Measurements from ENCODE around the gene CLC.
"Not testable (repeated sequence)": the region's sequence is repeated elsewhere in the genome, so short reads cannot be mapped to it uniquely, and the experiment has no call there.

The CLC gene

GRCh38 chr19:39737891-39738290, at the start of gene CLC:
Gene CLC, minus strand, starts transcription at chr19:39738029. Its CDS starts 77 bp downstream, at chr19:39737952.
- no peak for DNase-seq

DNA sequence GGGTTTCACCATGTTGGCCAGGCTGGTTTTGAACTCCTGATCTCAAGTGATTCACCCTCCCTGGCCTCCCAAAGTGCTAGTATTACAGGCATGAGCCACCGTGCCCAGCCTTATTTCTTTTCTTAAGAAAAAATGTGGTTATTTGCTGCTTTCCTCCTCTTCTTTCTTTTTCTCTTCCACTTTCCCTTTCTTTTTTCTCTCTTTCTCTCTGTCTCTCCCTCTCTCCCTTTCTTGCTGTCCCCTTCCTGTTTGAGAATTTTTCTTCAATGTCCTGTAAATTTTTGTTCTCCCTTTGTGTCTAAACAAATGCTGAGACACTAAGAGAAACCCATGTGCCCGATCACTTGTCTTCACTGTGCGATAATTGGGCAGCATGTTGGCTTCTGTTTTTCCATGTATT, 43.1 kb upstream of the CLC start:
- DNase-seq = no peak

- no peak for DNase-seq
Observed at GRCh38 chr19:39778763-39779162, 40.9 kb upstream of the CLC start, which contains the start of gene LEUTX. Gene LEUTX, plus strand, starts transcription at chr19:39778854. Its CDS starts 67 bp downstream, at chr19:39778921.

- DNase-seq = no peak
Observed at GRCh38 chr19:39768786-39769185, 31.0 kb upstream of the CLC start.

GRCh38 chr19:39768334-39768733, 30.5 kb upstream of the CLC start:
- DNase-seq = no peak

- peak in 1 of 4 experiments; percentile 13 for DNase-seq
Observed at GRCh38 chr19:39765091-39766076, 27.6 kb upstream of the CLC start.

DNA sequence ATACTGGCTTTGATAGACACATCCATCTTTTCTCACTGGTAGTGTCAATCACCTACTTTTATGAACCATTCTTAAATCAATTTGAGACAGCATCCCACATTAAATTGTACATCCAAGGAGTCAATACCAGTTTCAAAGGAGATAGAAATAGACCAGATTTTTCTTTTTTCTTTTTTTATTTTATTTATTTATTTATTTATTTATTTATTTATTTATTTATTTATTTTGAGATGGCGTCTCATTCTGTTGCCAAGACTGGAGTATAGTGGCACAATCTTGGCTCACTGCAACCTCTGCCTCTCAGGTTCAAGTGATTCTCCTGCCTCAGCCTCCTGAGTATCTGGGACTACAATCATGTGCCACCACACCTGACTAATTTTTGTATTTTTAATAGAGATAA, 24.0 kb upstream of the CLC start:
- not testable (repeated sequence) for DNase-seq

- DNase-seq = no peak
Observed at GRCh38 chr19:39759457-39760184, 21.8 kb upstream of the CLC start.

- no peak for DNase-seq
Observed at GRCh38 chr19:39754971-39755370, 17.1 kb upstream of the CLC start.

- DNase-seq = no peak
Observed at GRCh38 chr19:39754544-39754943, 16.7 kb upstream of the CLC start.

DNA sequence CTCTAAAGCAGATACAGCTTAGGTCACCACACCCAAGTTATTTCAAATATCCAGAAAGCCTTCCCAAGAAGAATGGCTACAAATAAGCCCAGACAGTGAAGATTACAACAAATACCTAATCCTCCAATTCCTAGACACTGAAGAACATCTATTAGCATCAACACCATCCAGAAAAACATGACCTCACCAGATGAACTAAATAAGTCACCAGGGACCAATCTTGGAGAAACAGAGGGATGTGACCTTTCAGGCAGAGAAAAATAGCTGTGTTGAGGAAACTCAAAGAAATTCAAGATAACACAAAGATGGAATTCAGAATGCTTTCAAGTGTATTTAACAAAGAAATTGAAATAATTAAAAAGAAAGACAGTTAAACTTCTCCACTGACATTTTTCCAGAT, 15.0 kb upstream of the CLC start:
- DNase-seq = no peak

GRCh38 chr19:39752390-39752789, 14.6 kb upstream of the CLC start:
- DNase-seq = no peak

DNA sequence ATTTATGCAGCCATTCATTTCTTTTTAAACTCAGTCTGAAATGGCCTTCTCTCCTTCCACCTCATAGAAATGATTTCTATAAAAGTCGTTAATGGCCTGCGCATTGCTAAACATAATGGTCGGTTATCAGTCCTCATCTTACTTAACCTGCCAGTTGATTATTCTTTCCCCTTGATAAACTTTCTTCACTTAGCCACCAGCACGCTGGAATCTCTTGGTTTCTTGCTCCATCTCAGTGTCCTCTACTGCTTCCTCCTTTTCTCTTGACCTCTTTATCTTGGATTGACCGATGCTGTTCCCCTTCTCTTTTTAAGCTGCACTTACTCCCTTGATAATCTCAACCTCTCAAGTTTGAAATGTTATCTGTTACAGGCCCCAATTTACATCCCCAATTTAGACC, 12.2 kb upstream of the CLC start:
- no peak for DNase-seq

DNA sequence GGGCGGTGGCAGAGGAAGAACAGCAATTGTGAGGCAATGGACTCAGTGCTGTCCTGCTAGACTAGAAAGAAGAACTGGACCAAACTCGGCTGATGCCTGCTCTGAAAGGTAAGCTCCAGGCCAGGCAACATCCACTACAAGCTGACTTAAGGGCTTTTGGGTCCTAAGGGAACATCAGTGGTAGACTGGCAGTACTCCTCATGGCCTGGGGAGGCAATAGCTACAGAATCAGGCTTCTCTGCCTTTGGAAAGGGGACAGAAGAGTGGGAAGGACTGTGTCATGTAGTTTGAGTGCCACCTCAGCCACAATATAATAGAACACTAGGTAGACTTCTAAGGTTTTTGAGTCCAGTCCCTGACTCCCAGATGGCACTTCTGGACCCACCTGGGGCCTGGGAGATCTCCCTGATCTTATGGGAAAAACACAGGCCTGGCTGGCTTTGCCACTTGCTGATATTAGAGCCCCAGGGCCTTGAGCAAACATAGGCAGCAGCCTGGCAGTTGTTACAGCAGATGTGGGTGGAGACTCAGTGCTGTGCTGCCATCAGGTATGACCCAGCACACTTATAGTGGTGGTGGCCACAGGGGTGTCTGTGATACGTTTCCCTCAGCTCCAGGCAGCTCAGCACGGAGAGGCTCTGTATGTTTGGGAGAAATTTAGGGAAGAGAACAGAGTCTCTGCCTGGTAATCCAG, 9.2 kb upstream of the CLC start:
- DNase-seq = no peak

- no peak for DNase-seq
Observed at GRCh38 chr19:39745643-39746042, 7.8 kb upstream of the CLC start.

- no peak for DNase-seq
Observed at GRCh38 chr19:39740395-39740794, 2.6 kb upstream of the CLC start.

DNA sequence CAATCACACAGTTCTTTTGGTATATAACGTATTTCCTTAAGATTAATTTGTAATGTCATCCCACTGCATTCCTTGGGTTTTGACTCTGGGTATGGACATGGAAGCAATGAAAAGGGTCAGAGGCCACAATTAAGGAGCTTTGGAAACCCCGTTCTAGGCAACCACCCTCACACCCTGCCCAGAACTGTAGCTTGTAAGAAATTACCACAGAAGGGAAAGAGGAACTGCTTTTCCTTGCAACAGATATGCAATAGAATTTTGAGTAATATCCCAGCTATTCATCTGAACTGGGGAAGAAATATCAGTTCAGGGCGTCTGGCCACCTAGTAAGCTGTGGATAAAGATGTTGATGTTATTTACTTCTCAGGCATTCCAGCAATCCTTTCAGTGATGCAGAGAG, 985 bp upstream of the CLC start:
- no peak for DNase-seq

GRCh38 chr19:39737351-39737750, 478 bp downstream of the CLC start:
- DNase-seq = no peak

DNA sequence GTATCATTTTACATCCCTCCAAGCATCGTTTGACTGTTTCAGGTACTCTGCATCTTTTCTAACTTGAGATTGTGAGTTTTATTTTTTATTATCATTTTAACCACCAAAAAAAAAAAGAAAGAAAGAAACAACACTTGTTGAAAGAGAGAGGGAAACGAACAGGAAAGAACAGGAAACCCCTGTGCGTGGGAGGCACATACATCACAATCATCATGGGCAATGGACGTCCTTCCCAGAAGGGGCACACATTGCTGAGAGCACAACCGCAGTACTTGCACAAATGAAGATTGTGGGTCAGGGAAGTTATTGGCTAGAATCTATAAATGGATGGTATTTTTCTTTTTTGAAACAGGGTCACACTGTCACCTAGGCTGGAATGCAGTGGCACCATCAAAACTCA, 1.7 kb downstream of the CLC start:
- DNase-seq = no peak

GRCh38 chr19:39735688-39736087, 2.1 kb downstream of the CLC start:
- no peak for DNase-seq

GRCh38 chr19:39733841-39734240, 4.0 kb downstream of the CLC start:
- no peak for DNase-seq

DNA sequence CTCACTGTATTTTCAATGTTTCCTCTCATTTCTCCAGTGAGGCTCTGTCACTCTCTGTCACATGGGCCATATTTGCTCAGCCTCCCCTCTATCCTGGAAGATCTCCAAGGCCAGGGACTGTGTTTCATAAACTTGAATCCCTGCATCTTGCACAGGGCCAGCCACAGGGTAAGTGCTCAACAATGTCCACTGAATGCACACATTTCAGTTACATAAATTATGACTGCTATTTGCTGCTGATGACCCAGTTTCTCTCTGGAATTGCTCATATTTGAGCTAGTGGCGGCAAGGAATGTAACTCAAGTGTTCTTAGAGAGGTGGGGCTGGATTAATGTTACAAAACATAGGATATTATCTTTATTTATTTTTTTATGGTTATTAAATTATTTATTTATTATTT, 6.1 kb downstream of the CLC start:
- no peak for DNase-seq

GRCh38 chr19:39729594-39729993, 8.2 kb downstream of the CLC start:
- DNase-seq = no peak

Measured in activated naive CD4-positive, alpha-beta T cell (primary cell).